Karpas-422 (cell line): ENCODE measurements around the gene SH3YL1. TPM values are rescaled to one million over a fixed set of nuclear protein-coding genes. Genes with fewer than 3 reads are reported as not detected.

Experiments used
- DNase-seq: peaks from one replicate; pipeline ENCODE4 v3.0.0-alpha.2; 2015
- H2AFZ ChIP-seq: fragments of 200-600 bp; sonication (generic); 2 replicates; pipeline ENCODE4 v1.6.1; 2014; ENCODE audit warnings: antibody characterized with exemption, low read length, mixed read lengths
- H3K27ac ChIP-seq: fragments of 200-600 bp; sonication (generic); 2 replicates; pipeline ENCODE4 v1.5.1; 2014; ENCODE audit warnings: mild to moderate bottlenecking, low read length, moderate library complexity
- H3K27me3 ChIP-seq: fragments of 200-600 bp; sonication (generic); 2 replicates; pipeline ENCODE4 v1.6.1; 2014; ENCODE audit warnings: low read length, mixed read lengths
- H3K36me3 ChIP-seq: fragments of 200-600 bp; sonication (generic); 2 replicates; pipeline ENCODE4 v1.6.1; 2014; ENCODE audit warnings: low read length, mixed read lengths; ENCODE audit not compliant: insufficient read depth
- H3K4me1 ChIP-seq: fragments of 200-600 bp; sonication (generic); 2 replicates; pipeline ENCODE4 v1.6.1; 2014; ENCODE audit warnings: mild to moderate bottlenecking, low read length, mixed read lengths
- H3K4me2 ChIP-seq: fragments of 200-600 bp; sonication (generic); 2 replicates; pipeline ENCODE4 v1.6.1; 2014; ENCODE audit warnings: low read length, low read depth, mild to moderate bottlenecking; ENCODE audit not compliant: poor library complexity, severe bottlenecking
- H3K4me3 ChIP-seq: fragments of 200-600 bp; sonication (generic); 2 replicates; pipeline ENCODE4 v1.5.1; 2014; ENCODE audit warnings: mild to moderate bottlenecking, antibody characterized with exemption, low read length, mixed read lengths
- H3K79me2 ChIP-seq: fragments of 200-600 bp; sonication (generic); 2 replicates; pipeline ENCODE4 v1.6.1; 2014; ENCODE audit warnings: mild to moderate bottlenecking, low read length, mixed read lengths
- H3K9ac ChIP-seq: fragments of 200-600 bp; sonication (generic); 2 replicates; pipeline ENCODE4 v1.6.0; 2014; ENCODE audit warnings: low read length
- H3K9me2 ChIP-seq: fragments of 200-600 bp; sonication (generic), shearing (Covaris generic); replicated peaks from 2 replicates; pipeline ENCODE4 v1.6.0; 2014; ENCODE audit warnings: mild to moderate bottlenecking, low read length, moderate library complexity; ENCODE audit not compliant: insufficient read depth
- H3K9me3 ChIP-seq: fragments of 300-700, 200-600 bp; sonication (generic); 2 replicates; pipeline ENCODE4 v1.6.1; 2014; ENCODE audit warnings: low read length, mixed read lengths
- H4K20me1 ChIP-seq: fragments of 200-600 bp; sonication (generic); 2 replicates; pipeline ENCODE4 v1.6.1; 2014; ENCODE audit warnings: mild to moderate bottlenecking, antibody characterized with exemption, low read length, low read depth; ENCODE audit not compliant: insufficient read depth
- total RNA-seq: library from RNA; depleted of rRNA; stranded (reverse); fragments of >200 nt; shearing (Covaris generic); gene quantifications from 2 replicates; pipeline ENCODE4 v1.2.3, GENCODE V29; 2014; ENCODE audit warnings: low replicate concordance

The SH3YL1 gene
- total RNA-seq, 1 experiment from 2014 or later: 20.6 TPM

GRCh38 chr2:285531-285930 is 21.7 kb upstream of the SH3YL1 start:
- Histone ChIP-seq H3K9ac (no peak overlapping the region), H3K4me3 (no peak overlapping the region), H3K9me2 (no peaks in the 10 kb centered on the region), H3K79me2 (no peaks in the 10 kb centered on the region), H3K4me2 (no peak overlapping the region), H3K4me1 (no peaks in the 10 kb centered on the region), H2AFZ (no peak overlapping the region), H3K36me3 (no peaks in the 10 kb centered on the region), H3K27ac (no peak overlapping the region), H4K20me1 (no peaks in the 10 kb centered on the region), H3K9me3 (no peaks in the 10 kb centered on the region), H3K27me3 (no peaks in the 10 kb centered on the region)
- no peak for DNase-seq

GRCh38 chr2:284896-285492 is 21.2 kb upstream of the SH3YL1 start:
- H2AFZ ChIP-seq: no peak overlapping the region
- H3K4me3 ChIP-seq: no peak overlapping the region
- no peaks in the 10 kb centered on the region for H3K79me2 ChIP-seq
- no peaks in the 10 kb centered on the region for H3K9me3 ChIP-seq
- H3K4me2 ChIP-seq: no peak overlapping the region
- H3K4me1 ChIP-seq: no peaks in the 10 kb centered on the region
- H3K27ac ChIP-seq: no peak overlapping the region
- H4K20me1 ChIP-seq: no peaks in the 10 kb centered on the region
- H3K9ac ChIP-seq: no peak overlapping the region
- no peak for DNase-seq
- no peaks in the 10 kb centered on the region; the same call in 1 of the 2 replicates for H3K36me3 ChIP-seq
- no peaks in the 10 kb centered on the region for H3K27me3 ChIP-seq
- no peaks in the 10 kb centered on the region for H3K9me2 ChIP-seq

DNA sequence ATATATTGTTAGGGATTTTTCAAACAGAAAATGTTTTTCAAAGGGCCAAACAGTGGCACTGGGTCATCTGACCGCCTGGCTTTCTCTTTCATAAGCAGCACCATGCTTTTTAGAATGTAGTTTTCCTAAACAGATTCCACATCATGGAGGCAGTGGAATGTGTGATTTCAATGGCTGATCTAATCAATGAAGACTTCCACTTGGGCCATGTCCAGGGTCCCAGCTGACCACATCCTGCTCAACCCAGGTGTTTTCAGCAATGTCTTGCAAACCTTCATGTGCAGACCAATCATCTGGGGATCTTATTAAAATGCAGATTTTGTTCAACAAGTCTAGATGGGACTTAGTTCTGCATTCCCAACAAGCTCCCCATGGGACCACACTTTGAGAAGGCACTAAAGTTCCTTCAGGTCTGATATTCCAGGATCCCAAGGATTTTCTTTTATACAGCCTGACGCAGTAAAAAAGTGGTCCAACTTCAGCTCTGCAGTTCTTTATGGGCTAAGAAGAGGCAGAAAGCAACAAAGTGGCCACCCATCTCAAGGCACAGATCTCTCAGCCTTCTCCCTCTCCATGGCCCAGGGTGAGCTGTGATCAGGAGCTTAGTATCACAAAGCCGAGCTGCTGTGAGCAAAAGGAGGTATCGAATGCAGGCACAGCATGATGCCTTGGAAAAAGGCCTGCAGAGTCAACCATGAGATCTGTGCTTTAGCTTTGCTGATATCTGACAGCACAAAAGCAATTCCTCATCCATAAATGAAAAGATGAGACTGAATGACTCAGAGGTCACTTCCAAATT is 20.4 kb upstream of the SH3YL1 start:
- H3K9me2 ChIP-seq: no peaks in the 10 kb centered on the region
- H3K9me3 ChIP-seq: no peaks in the 10 kb centered on the region
- H3K4me1 ChIP-seq: no peaks in the 10 kb centered on the region
- H3K79me2 ChIP-seq: no peaks in the 10 kb centered on the region
- no peak for DNase-seq
- H3K4me2 ChIP-seq: no peak overlapping the region
- H2AFZ ChIP-seq: no peak overlapping the region
- H3K4me3 ChIP-seq: no peak overlapping the region
- no peaks in the 10 kb centered on the region for H3K27me3 ChIP-seq
- no peak overlapping the region for H3K27ac ChIP-seq
- peaks cover under 1% of the 10 kb centered on the region; the same call in 1 of the 2 replicates for H3K36me3 ChIP-seq
- H3K9ac ChIP-seq: no peak overlapping the region
- H4K20me1 ChIP-seq: no peaks in the 10 kb centered on the region

DNA sequence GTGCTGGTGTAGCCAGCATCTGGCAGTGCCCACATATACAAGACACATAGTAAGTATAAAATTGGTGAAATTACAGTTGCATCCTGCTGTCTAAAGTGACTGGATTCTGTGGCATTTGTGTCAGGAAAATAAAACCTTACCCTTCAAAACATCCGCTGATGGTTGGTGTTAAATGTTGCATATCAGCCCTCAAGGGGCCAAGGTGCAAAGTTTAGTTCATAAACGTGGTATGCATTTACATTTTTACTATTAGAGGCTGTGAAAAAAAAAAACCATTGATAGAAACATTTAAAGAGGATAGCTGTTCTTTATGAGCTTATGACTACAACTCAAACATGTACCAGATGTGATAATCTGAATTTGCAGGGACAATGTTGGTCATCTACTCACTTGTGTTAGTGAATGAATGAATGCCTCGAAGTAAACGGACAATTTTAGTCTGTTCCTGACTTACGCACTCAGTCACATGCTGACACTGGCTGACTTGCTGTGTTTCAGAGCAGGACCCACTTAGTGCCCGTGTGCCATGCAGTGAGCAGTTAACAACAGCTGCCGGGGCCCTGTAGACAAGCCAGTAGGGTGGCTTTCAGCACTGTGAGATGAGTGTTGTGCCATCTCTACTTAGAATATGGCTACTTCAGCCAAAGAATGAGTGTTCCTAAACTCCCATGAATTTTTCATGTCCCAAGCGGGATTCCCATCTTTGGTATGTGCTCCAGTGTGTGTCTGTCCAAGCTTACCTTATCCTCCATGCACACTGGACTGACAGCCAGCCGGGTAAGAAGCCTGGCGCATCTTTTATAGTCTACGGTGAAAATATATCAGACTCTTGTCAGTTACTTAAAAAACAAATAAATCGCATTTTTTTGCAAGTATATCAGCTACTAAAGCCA is 18.8 kb upstream of the SH3YL1 start:
- Histone ChIP-seq H3K36me3 (peaks cover 14% of the 10 kb centered on the region; the same call in 1 of the 2 replicates), H2AFZ (no peak overlapping the region)
- no peak for DNase-seq

GRCh38 chr2:281381-281780 is 17.5 kb upstream of the SH3YL1 start:
- Histone ChIP-seq H3K4me2 (no peak overlapping the region), H3K9me3 (no peaks in the 10 kb centered on the region), H3K9me2 (no peaks in the 10 kb centered on the region), H2AFZ (no peak overlapping the region), H3K4me3 (no peak overlapping the region), H3K79me2 (peaks cover 19% of the 10 kb centered on the region), H3K4me1 (no peaks in the 10 kb centered on the region), H3K9ac (no peak overlapping the region), H4K20me1 (0 out of 2 replicates have a peak, but pooled peaks cover under 1% of the 10 kb centered on the region), H3K36me3 (peaks cover 25% of the 10 kb centered on the region), H3K27ac (no peak overlapping the region), H3K27me3 (no peaks in the 10 kb centered on the region)
- no peak for DNase-seq

More for the DNA sequence above, 18.8 kb upstream of the SH3YL1 start:
- H3K9ac ChIP-seq: no peak overlapping the region
- H3K27ac ChIP-seq: no peak overlapping the region
- no peaks in the 10 kb centered on the region for H3K9me3 ChIP-seq
- H4K20me1 ChIP-seq: no peaks in the 10 kb centered on the region
- H3K4me3 ChIP-seq: no peak overlapping the region
- H3K4me1 ChIP-seq: no peaks in the 10 kb centered on the region
- peaks cover 7% of the 10 kb centered on the region for H3K79me2 ChIP-seq
- no peak overlapping the region for H3K4me2 ChIP-seq
- H3K9me2 ChIP-seq: no peaks in the 10 kb centered on the region
- no peaks in the 10 kb centered on the region for H3K27me3 ChIP-seq

DNA sequence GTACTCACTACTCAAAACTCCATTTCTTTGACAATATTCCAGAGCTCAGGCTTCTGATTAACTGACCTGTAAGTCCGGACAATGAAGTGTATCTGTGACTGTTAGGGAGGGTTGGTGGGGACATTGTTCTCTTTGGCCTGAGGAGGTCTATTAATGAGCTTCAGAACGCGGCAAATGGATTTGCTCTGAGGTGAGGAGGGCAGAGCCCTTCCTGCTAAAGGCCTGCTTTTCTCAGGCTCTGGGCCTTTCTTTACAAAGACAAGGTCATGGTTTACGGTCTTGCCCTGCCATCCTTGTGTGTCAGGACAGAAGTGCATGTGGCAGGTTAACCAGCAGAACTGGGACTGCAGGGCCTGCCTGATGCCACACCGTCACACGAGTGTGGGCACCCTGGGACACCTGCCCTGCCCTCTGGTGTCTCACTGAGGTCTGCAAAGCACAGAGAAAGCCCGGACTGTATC is 16.8 kb upstream of the SH3YL1 start:
- no peak overlapping the region for H3K27ac ChIP-seq
- no peak overlapping the region for H3K9ac ChIP-seq
- no peak overlapping the region for H3K4me2 ChIP-seq
- H2AFZ ChIP-seq: no peak overlapping the region
- peaks cover 3% of the 10 kb centered on the region for H3K4me1 ChIP-seq
- H3K9me2 ChIP-seq: no peaks in the 10 kb centered on the region
- no peaks in the 10 kb centered on the region for H3K27me3 ChIP-seq
- H3K4me3 ChIP-seq: no peak overlapping the region
- H3K36me3 ChIP-seq: peaks cover 32% of the 10 kb centered on the region
- peaks cover 26% of the 10 kb centered on the region for H3K79me2 ChIP-seq
- H4K20me1 ChIP-seq: peaks cover 6% of the 10 kb centered on the region; the same call in 1 of the 2 replicates
- DNase-seq: no peak
- no peaks in the 10 kb centered on the region for H3K9me3 ChIP-seq

DNA sequence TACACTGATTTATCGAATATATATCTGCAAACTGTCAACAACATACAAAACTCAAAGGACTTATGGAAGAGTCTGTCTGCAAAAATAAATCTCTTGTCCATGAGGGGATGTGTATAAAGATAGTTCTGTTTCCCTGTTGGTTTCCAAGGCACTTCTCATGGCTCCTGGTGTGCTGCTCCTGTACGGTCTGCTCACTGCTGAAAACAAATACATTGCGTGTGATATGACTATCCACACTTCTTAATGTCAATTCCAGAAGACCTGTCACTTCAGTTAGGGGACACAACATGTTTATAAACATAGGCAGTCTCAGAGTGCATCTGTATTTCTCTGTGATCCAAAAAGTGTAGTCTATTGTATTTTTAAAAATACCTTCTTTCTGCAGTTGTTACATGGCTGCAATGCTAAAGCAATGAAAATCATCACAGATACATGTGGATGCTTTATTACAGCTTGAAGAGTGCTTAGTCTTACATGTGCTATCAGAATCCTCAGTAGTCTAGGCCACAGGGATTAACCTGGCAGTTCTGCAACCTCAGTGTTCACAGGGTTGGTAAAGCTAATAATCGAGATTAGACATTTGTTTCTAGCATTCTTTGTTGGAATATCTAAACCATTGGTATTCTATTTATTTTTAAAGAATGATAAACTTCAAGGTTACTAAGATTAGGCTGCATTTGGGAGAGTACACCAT is 16.3 kb upstream of the SH3YL1 start:
- no peak overlapping the region for H3K4me2 ChIP-seq

More for the DNA sequence above, 16.3 kb upstream of the SH3YL1 start:
- H2AFZ ChIP-seq: no peak overlapping the region
- H3K9ac ChIP-seq: no peak overlapping the region
- H3K9me2 ChIP-seq: no peaks in the 10 kb centered on the region
- H3K4me1 ChIP-seq: peaks cover 9% of the 10 kb centered on the region
- no peak for DNase-seq
- H3K36me3 ChIP-seq: peaks cover 35% of the 10 kb centered on the region
- peaks cover 11% of the 10 kb centered on the region; the same call in 1 of the 2 replicates for H4K20me1 ChIP-seq
- no peaks in the 10 kb centered on the region for H3K27me3 ChIP-seq
- no peaks in the 10 kb centered on the region for H3K9me3 ChIP-seq
- peaks cover 32% of the 10 kb centered on the region for H3K79me2 ChIP-seq
- H3K4me3 ChIP-seq: no peak overlapping the region
- no peak overlapping the region for H3K27ac ChIP-seq
